GM12878 (cell line): ENCODE results near the gene CRKL.

Experiments used
- CTCF ChIP-seq, 3 experiments: IDR thresholded peaks in 2 of 3; conservative IDR thresholded peaks in 1 of 3; 2 replicates each; pipeline ENCODE4 v1.5.1; 2011; ENCODE audit warnings: low read depth in 3 of 3, low read length in 3 of 3, mild to moderate bottlenecking in 3 of 3, control low read depth in 2 of 3, moderate library complexity in 2 of 3, inconsistent platforms in 1 of 3, mixed read lengths in 1 of 3; ENCODE audit not compliant: control insufficient read depth in 2 of 3, insufficient read depth in 1 of 3; ENCODE audit errors: extremely low read depth in 1 of 3
- JUNB ChIP-seq: IDR thresholded peaks from 2 replicates; pipeline ENCODE4 v1.6.1; 2016; ENCODE audit warnings: antibody characterized with exemption, mild to moderate bottlenecking
- MXI1 ChIP-seq: fragments of 150-350 bp; IDR thresholded peaks from 2 replicates; pipeline ENCODE4 v1.6.1; 2011; ENCODE audit warnings: low read depth, mild to moderate bottlenecking, inconsistent platforms, low read length, improper control_type of control experiment

GRCh38 chr22:20967697-20968211 is 50.5 kb downstream of the CRKL start:
- TF ChIP-seq JUNB (no peak), CTCF (IDR thresholded peaks at IDR 0.05 in 2 of 3, conservative IDR thresholded peaks at IDR 0.05 in 1 of 3; ENCODE audit: control insufficient read depth in 2 of 3, extremely low read depth in 1 of 3, insufficient read depth in 1 of 3, low read depth in 3 of 3, low read length in 3 of 3) (no peak), MXI1 (no peak)
